ENCODE results near the gene OR7G1.
"Not testable (repeated sequence)": the region's sequence is repeated elsewhere in the genome, so short reads cannot be mapped to it uniquely, and the experiment has no call there.

OR7G1 gene

GRCh38 chr19:9078651-9079050 is 36.9 kb downstream of the OR7G1 start:
- no peak for DNase-seq (ENCODE audit: low read depth in 2 of 2)

- no peak for DNase-seq (ENCODE audit: low read depth in 2 of 2)
Measured at GRCh38 chr19:9076901-9077300, 38.7 kb downstream of the OR7G1 start.

GRCh38 chr19:9075064-9075949 is 40.3 kb downstream of the OR7G1 start:
- DNase-seq (ENCODE audit: low read depth in 2 of 2): no peak

- DNase-seq (ENCODE audit: low read depth in 2 of 2): no peak
Measured at GRCh38 chr19:9073806-9074205, 41.8 kb downstream of the OR7G1 start.

- DNase-seq (ENCODE audit: low read depth in 2 of 2): not testable (repeated sequence)
Measured at GRCh38 chr19:9071720-9072119, 43.8 kb downstream of the OR7G1 start.

- no peak for DNase-seq (ENCODE audit: low read depth in 2 of 2)
Measured at GRCh38 chr19:9070066-9070465, 45.5 kb downstream of the OR7G1 start.

- no peak for DNase-seq (ENCODE audit: low read depth in 2 of 2)
Measured at GRCh38 chr19:9065457-9066014, 50.0 kb downstream of the OR7G1 start.

Measured in stimulated activated CD4-positive, alpha-beta T cell treated with anti-CD3 and anti-CD28 coated beads, Interleukin-1b, Interleukin-23, amount 100 ng/mL, for 1 hour (primary cell).